ENCODE data around the gene LHPP.

Gene LHPP

DNA sequence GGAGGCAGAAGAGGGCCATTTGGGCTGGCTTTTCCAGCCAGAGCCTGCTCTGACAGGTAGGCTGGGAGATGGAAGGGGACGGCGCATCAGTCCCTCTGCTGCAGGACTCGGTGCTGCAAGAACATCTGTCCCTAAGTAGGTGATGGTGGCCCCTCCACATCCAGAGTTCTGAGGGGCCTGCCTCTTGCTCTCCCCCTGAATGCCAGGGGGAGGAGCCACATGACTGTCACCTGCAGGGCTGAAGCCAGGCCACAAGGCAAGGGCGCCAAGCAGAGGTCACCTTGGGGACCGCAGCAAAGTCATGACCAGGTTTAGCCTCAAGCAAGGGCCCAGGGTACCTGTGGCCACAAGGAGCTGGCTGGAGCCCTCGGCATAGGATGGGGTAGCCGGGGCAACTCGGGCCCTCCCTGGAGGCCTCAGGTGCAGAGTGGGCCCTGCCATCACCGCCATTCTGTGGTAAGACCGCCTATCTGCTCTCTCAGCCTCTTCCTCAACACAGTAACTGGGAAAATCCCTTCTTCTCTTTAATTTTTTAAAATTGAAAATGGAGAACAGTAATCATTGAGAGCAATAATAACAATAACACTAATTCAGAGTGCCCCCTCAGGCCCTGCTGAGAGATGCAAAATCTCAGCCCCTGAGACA is 183.3 kb downstream of the LHPP start:
- no peak for DNase-seq

DNA sequence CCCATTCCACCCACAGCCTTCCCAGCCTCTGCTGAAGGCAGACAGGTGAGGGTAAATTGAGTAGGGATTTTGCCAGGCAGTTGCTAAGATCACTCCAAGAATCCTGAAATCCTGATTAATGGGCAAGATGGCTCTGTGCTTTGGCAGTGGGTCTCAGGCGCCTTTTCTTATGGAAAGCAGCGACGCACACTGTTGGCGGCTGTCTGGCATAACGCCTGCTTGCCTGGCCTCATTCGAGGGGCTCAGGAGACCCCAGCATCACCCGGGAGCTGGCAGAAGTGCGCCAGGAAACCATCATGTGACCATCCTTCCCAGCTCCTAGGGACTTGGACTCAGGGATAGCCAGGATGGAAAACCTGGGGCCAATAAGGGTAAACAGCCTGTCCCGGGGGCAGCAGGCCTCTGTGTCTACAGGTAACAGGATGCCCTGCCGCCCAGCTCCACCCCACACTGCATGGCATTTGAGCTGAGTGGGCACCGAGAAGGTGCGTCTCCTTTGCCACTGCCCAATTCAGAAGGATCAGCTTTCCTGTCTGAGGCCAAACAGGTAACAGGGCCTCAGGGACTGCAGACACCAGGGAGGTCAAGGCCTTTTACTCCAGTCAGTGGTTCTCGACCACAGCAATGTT is 184.0 kb downstream of the LHPP start:
- DNase-seq = peak in 2 of 14 donors; percentile 25 to 51

DNA sequence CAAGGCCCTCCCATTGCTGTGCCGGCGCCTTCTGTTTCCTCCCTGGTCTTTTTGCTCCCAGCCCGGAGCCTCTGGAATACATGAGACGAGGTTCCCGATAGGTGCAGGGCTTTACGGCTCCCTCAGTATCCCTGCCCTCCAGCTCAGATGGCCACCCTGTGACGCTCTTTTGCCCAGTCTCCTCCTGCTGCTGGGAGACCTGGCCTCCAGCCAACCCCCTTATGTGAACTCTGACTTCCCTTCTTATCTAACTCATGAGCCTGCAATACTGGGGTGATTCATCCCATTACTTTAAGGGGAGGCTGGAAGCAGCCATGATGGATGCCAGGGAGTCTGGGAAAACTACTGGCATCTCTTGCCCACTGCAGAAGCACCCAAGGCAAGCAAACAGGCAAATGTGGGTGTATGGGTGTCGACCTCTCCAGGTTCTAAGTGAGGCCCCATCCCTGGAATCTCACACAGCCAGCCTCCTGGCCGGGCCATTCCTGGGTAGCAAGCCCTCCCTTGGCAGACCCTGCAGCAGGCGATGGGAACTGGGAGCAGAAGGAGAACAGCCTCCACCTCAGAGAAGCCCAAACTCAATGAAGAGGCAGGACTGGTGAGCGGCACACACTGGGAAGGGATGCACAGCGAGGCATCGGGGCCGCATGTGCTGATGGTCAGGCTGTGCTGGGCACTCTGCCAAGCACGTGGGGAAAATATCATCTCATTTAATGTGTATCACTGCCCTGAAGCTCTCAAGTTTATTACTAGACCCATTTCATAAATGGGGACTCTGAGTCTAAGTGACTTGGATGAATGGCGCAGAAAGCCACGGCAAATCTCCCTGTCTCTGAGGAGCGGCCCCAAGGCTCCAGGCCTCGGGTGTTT is 185.1 kb downstream of the LHPP start:
- peak in 3 of 14 donors; percentile 46 to 61 (median 60) for DNase-seq

DNA sequence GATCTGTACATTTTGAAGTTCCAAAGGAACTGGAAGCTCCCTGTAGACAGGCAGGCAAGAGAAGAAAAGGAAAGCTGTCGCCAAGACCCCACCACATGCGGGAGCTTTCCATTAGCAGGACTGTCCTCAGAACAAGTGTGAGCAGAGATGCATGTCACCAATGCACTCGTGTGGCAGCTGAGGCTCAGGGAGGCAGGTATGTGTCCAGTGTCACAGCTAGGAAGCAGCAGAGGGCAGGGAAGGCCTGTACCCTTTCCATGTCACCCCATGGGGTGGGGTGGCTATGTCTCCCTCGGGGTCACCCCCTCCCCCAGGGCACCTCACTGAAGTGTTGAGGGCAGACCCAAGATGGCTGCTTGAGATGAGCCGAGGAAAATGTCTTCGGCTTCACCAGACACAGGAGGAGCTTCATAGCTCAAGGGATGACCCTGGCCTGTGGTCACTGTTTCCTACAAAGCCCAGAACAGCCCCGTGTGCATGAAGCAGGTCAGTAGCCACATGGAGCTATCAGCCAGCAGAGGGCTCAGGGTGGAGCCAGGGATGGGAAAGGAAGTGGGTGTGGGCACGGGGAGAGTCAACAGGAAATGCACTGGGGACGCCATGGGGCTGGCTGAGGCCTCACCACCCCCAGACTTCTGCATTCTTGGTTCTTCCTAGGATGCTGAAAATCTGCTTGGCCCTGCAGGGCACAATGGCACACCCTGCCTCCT is 186.0 kb downstream of the LHPP start:
- DNase-seq = peak in 4 of 14 donors; percentile 45 to 64 (median 58)

DNA sequence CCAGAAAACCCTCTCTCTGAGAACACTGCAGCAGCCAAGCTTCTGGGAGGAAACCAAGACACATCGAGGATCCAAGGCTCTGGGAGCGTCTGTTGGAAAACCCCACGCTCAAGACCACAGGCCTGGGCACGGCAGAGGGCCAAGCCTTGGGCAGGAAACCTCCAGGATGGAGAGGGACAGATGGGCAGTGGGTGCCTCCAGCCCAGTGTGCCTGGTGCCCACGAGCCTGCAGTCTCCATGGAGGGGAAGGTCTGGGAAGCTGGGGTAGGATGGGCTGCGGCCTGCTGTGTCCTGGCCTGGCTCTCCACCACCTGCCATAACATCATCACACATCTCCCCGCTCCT is 186.5 kb downstream of the LHPP start:
- DNase-seq = no peak

DNA sequence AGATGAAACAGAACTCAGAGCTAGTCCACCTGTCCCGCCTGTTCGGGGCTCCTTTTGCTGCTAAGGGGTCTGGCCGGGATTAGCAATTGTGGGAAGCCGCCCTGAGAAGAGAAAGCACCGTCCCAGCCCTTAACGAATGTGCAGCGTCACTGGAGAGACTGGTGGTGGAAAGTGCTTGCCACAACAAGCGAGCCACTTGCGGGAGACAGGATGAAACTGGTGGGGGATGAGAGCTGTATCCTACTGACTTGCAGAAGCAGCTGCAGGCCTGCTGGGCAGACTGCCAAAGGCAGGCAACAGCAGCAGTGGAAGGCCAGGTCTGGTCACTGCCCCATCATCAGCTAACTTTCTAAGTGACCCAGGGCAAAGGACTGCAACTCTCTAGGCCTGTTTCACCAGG is 187.1 kb downstream of the LHPP start:
- peak in 8 of 14 donors; percentile 41 to 82 (median 68) for DNase-seq

DNA sequence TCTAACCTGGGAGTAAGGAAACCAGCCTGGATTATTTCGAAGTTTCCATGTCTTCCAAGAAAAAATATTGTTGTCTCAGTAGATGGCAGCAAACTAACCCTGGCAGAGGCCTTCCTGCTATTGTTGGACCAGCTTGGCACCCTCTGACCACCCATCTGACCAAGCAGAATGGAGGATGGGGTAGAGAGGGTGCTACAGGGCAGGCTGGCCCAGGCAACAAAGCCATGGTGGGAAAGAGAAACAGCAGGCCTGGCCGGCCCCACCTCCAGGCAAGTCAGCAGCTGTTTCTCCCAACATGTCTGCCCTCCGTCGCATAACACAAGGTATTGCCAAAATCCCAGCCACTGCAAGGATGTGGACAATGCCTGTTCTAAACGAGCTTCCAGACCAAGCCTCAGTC is 187.6 kb downstream of the LHPP start:
- peak in 6 of 14 donors; percentile 42 to 70 (median 68) for DNase-seq

DNA sequence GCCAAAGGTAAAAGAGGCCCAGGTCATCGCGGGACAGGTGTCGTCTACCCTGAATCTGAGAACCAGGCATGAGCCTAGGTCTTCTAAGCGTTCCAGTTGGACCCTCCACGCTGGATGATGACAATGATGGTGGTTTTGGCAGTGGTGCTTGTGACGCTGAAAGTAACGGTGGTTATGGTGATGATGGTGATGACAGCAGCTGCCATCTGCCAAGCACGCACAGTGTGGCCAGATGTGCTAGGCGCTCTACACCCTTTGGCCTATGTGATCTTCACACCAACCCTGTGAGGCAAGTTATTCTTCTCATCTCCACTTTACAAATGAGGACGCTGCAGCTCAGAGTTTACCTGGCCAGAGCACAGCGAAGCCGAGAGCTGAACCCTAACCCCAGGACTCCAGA is 188.6 kb downstream of the LHPP start:
- no peak for DNase-seq

DNA sequence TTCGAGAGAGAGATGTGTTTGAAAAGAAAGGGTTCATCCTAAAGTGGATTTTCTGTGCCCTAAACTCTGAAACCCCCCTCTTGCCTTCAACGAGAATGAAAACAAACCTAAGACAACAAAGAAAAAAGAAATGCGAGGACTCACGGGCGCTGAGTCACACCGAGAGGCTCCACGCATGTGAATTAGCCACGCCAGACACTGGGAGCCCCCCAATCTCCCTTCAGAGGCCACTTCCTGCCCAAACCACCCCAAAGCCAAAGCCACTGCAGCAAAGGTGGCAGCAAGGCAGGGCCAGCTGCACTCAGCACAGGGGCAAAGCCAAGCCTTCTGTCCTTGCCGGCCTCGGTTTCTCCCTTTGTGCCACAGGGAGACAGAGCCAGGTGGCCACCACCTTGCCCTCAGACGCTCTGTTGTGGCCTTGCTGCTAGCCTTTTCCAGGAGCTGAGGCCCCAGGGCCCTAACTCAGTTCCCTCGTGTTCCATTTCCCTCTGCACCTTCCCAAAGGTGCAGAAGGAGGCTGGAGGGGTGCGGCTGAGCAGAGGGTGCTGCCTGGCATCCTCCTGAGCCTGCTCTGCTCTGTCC is 189.3 kb downstream of the LHPP start:
- no peak for DNase-seq

DNA sequence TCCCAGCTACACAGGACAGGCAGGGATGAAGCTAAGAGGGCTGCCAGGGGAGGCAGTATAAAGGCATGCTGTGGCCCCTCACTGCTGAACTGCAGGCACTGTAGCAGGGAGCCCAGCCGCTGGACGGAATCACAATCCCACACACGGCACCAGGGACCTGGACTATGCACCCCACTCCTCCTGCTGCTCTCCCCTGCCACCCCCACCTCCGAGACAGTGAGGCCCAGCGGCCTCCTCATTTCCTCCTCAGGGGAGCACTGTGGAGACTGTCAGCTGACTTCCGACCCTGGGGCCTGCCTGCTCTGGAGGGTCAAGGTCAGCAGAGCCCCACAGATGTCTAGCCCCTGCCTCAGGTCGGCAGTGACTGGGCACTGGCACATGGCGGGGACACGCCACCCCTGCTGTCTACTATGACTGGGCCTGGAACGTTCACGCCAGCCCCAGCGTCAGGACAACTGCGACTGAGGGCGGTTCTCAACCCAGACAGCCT is 189.8 kb downstream of the LHPP start:
- DNase-seq = peak in 1 of 14 donors; percentile 15

DNA sequence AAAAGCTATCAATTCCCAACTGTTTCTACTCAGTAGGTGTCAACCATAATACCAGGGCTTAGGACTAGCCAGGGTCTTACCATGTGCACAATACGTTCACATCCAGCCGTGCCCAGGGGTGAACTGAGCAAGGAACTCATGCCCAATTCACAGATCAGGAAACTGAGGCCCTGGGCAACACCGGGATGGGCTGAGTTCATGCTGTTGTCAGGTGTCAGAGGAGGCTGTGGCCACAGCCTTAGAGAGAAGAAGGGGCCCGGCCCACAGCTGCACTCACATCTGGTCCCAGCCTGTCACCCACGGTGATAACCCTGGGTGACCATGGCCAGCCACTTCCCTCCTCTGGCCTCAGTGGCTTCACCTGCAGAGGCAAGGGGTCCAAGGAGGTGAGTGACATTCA is 190.6 kb downstream of the LHPP start:
- DNase-seq = no peak

DNA sequence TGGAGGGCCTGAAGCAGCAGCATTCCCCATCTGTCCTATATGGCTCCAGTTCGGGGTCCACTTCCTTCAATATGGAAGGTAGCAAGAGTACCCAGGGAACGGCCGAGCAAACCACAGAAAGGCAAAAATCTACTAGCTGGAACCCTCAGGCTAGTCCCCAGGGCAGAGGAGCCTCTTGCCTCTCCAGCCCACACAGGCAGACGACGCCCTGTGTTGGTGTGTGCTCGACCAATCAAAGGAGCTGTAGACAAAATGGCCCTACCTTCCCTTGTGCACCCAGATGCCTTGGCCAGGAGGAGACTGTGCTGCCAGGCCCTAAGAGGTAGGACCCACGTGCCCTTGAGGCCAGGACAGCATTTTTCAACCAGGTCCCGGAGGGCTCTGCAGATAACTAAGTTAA is 191.1 kb downstream of the LHPP start:
- no peak for DNase-seq

DNA sequence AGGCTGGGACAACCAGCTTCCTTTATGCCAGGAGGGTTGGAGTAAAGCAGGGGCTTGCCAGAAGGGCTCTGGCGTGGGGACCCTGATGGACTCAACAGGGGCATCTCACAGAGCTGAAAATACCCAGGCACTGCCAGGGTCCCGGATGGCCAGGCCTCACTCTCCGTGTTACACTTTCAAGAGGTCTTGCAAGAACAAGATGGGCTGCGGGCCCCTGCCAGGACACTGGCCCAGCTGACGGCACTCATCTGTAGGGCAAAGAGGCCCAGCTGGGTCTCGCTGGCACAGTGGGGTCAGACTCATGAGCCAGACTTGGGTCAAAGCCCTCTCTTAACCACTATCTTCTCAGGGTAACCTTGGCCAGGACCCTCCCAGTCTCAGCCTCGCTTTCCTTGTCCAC is 191.7 kb downstream of the LHPP start:
- no peak for DNase-seq

DNA sequence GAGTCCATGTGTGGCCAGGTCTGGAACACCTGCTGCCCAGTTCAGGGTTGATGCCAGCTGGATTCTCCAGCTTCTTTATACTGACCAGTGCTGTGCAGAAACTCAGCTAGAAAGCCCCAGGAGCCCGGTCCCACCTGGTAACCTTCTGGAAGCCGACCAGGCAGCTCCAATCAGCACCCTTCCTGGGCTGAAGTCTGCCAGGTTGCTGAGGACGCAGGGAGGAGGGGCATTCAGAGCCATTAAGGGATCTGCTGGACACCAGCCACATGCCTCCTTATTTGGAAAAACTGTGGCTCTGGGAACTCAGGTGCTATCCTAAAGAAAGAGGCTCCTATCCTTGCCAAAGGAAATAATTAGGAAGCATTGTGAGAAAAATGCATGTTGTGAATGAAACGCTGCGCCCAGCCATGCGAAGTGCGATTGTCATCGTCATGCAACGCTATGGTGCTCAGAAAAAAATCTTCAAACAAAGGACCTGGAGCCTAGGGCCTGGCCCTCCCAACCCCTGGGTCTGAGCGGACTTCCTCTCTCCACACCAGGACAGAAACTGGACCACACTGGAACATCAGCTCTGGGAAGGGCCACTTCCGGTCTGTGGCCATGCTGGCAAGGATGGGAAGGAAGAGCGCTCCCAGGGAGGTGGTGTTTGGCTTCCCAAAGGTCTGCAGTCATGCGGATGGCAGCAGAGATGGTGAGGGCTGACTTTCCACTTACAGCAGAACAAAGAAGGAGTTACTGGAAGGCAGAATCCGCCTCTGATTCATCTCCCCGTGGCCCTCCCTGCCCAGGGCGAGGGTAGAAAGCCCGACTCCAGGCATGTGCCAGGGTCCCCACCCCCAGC is 192.4 kb downstream of the LHPP start:
- peak in 2 of 14 donors; percentile 84 to 86 for DNase-seq

DNA sequence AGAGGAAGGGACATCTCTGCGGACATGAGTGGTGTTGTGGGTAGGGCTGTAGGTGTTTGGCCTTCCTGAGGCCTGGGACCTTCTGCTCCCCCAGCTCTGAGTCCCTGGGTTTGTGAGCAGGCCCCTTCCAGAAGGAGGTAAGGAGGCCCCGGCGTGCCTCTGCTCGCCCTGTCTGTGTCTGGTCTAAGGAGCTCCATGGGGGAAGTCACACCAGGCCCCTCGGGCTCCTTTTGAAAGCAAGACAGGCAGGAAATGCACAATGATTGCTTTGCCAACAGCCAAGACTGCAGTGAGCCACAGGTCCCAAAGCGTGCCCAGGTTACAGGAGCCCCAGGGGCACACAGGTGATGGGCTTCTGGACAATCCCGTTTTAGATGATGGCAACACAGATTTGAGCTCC is 193.1 kb downstream of the LHPP start:
- DNase-seq = no peak

DNA sequence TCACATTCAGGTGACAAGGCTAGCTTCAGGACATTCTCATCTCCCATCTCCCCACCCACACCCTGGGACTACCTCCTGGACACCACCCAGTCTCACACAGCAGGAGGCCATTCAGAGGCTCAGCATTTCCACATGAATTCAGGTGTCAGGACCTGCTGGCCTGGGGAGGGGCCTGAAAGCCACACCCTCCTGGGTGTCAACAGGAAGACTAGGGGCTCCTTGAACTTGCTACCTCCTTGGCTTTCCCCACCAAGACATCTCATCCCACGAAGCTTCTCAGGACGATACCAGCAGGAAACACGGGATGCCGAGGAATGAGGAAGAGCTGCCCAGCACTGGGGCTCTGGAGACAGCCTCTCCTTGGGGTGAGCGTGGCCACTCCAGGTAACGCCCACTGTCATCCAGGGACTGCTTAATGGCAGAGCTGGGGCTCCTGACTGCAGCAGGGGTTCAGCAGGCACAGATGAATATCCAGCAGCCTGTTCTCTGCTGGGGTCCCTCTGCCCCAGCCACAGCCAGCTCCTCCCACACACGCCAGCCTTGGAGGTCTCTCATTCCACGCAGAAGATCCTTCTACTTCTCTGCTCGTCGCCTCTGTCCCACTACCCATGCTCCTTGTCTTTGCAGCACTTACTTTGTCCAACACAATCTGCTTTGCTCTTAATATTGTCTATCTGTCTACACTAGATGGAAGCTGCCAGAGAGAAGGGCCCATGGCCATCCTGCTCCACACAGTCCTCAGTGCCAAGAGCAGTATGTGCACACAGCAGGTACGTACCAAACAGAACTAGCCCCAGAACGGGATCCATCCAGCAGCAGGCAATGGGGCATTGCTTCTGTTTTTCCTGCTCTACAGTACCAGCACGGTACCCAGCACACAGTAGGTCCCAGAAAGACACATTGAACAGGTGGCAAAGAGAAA is 193.8 kb downstream of the LHPP start:
- DNase-seq = peak in 1 of 14 donors; percentile 70

DNA sequence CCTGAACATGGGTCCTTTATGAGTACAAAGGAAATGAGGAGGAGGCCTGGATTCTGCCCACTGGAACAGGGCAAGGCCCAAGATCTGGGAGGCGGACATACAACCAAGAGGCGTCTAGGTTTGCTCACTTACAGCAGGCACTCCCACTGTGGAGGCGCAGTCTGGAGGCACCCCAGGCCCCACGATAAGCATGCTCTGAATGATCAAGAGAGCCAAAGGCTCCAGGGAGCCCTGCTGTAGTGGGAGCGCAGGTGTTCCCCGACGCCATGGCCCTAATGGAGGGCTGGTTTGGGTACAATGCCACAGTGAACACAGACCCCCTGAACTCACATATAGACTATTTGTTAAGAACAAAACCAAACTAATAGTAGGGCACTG is 194.5 kb downstream of the LHPP start:
- no peak for DNase-seq

DNA sequence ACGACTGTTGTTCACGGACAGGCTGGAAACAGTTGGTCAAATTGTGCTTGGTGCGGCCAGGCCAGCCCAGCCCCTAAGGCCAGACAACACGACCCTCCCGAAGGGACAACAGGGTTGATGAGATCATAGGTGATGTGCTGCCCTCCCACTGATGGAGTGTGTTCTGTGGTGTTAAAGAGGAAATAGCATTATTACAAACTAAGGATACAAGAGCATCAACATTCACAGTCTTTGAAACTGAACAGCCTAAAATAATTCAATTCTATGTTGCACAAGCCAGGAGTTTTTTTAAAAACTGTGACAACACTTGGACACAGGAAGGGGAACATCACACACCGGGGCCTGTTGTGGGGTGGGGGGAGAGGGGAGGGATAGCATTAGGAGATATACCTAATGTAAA is 194.9 kb downstream of the LHPP start:
- DNase-seq = no peak

DNA sequence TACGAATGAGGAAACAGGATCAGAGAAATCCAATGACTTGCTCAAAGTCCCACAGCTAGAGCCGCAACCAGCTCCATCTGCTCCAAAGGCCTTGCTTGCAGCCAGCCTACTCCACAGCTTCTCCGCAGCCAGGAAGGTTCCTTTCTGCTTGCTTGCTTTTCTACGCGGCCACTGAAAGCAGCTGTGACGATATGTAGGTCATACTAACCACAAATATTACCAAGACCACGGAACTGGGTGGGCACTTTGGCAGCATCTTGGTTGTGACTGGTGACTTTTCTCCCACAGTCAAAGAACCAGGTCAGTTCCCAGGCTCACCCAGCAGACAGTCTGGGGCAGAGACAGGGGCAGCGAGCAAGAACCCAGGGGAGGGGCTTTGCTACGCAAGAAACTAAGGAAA is 196.2 kb downstream of the LHPP start:
- no peak for DNase-seq

DNA sequence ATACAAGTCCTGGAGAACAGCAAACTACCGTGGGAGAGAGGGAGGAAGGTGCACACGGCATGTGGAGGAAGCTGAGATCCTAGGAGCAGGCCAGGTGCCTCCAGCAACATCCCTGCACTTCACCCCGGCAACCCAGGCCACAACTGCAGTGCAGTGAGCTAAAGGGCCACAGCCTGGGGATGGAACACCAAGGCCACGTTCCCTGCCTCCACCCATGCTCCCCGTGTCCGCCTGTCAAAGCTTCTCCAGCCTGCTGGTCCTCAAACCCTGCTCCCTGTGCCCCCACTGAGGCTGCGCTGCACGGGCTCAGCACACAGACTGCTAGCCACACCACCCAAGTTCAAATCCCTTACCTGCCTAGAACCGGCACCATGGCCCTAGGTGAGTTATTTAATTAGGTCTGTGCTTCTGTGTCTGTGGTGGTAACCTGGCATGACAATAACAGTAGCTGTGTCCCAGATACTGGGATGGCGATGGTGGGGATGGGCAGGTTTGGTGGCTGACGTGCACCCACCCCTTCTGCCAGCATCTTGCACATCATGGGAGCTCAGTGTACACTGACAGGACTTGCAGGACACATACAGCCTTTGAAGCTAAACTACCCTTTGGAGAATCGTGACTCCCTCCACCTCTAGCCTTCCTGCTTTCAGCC is 197.1 kb downstream of the LHPP start:
- no peak for DNase-seq
